GM23338 (cell line): ENCODE results near the gene LINC00305. TPM values are rescaled to one million over a fixed set of nuclear protein-coding genes. Genes with fewer than 3 reads are reported as not detected.
A peak's percentile ranks its signal among the peaks of the same experiment; 100 is the strongest.

Experiments
- ATAC-seq: fragments of 200-7000 bp; cut with Tn5 transposase; 3 replicates; pipeline ENCODE4 v1.9.1; 2020
- DNase-seq: peaks from one replicate; pipeline ENCODE4 v3.0.0-alpha.2; 2015; ENCODE audit warnings: low spot score
- H2AFZ ChIP-seq: fragments of 200-600 bp; sonication (generic); 2 replicates; pipeline ENCODE4 v1.8.0; 2016; ENCODE audit warnings: antibody characterized with exemption, mild to moderate bottlenecking, moderate library complexity
- H3F3A ChIP-seq: fragments of 200-600 bp; sonication (generic); replicated peaks from 2 replicates; pipeline ENCODE4 v1.8.0; 2017; ENCODE audit warnings: antibody characterized with exemption, mixed run types, low read depth
- H3K27ac ChIP-seq: fragments of 200-600 bp; sonication (generic); 2 replicates; pipeline ENCODE4 v1.6.1; 2016; ENCODE audit warnings: low read depth
- H3K27me3 ChIP-seq: fragments of 200-600 bp; sonication (generic); 2 replicates; pipeline ENCODE4 v1.8.0; 2016; ENCODE audit warnings: mild to moderate bottlenecking, mixed run types, moderate library complexity; ENCODE audit not compliant: insufficient read depth
- H3K36me3 ChIP-seq: fragments of 200-600 bp; sonication (generic); 2 replicates; pipeline ENCODE4 v1.8.0; 2016; ENCODE audit warnings: mild to moderate bottlenecking; ENCODE audit not compliant: insufficient read depth
- H3K4me1 ChIP-seq: fragments of 200-600 bp; sonication (generic); 2 replicates; pipeline ENCODE4 v1.8.0; 2016; ENCODE audit warnings: mild to moderate bottlenecking, moderate library complexity; ENCODE audit not compliant: insufficient read depth
- H3K4me2 ChIP-seq: fragments of 200-600 bp; sonication (generic); 2 replicates; pipeline ENCODE4 v1.7.1; 2017; ENCODE audit warnings: mixed run types
- H3K4me3 ChIP-seq: fragments of 200-600 bp; sonication (generic); 2 replicates; pipeline ENCODE4 v1.6.1; 2016; ENCODE audit warnings: mixed run types
- H3K79me2 ChIP-seq: fragments of 200-600 bp; sonication (generic); replicated peaks from 2 replicates; pipeline ENCODE4 v1.8.0; 2017; ENCODE audit warnings: mild to moderate bottlenecking; ENCODE audit not compliant: insufficient read depth
- H3K9me2 ChIP-seq: fragments of 200-600 bp; sonication (generic); 2 replicates; pipeline ENCODE4 v1.8.0; 2017; ENCODE audit not compliant: insufficient read depth
- H4K20me1 ChIP-seq: fragments of 200-600 bp; sonication (generic); replicated peaks from 2 replicates; pipeline ENCODE4 v1.8.0; 2017; ENCODE audit warnings: mild to moderate bottlenecking; ENCODE audit not compliant: insufficient read depth
- H3K27ac Mint-ChIP-seq: 2 replicates; pipeline ENCODE4 v1.8.0; 2020; ENCODE audit warnings: inconsistent platforms, mild to moderate bottlenecking, moderate library complexity, mixed read lengths
- H3K27me3 Mint-ChIP-seq: 3 replicates; pipeline ENCODE4 v1.8.0; 2022; ENCODE audit warnings: low read depth, mild to moderate bottlenecking, moderate library complexity, mixed read lengths, inconsistent platforms; ENCODE audit not compliant: insufficient read depth, poor library complexity
- H3K36me3 Mint-ChIP-seq: 3 replicates; pipeline ENCODE4 v1.8.0; 2021; ENCODE audit warnings: low read depth, mild to moderate bottlenecking, inconsistent platforms, moderate library complexity, mixed read lengths
- H3K4me1 Mint-ChIP-seq: 3 replicates; pipeline ENCODE4 v1.8.0; 2020; ENCODE audit warnings: mild to moderate bottlenecking, inconsistent platforms, mixed read lengths
- H3K4me3 Mint-ChIP-seq: 3 replicates; pipeline ENCODE4 v1.8.0; 2021; ENCODE audit warnings: moderate library complexity, mild to moderate bottlenecking, inconsistent platforms, mixed read lengths
- H3K9me3 Mint-ChIP-seq: 3 replicates; pipeline ENCODE4 v1.8.0; 2020; ENCODE audit warnings: moderate library complexity, mild to moderate bottlenecking, inconsistent platforms, mixed read lengths
- CTCF ChIP-seq, 2 experiments: fragments of 200-600 bp in 1 of 2; sonication (generic) in 1 of 2; conservative IDR thresholded peaks; 2 replicates each; pipeline versions ENCODE4 v1.5.1 to v1.6.1; 2016 to 2017; ENCODE audit warnings: antibody characterized with exemption in 2 of 2, low read depth in 2 of 2, mild to moderate bottlenecking in 2 of 2, moderate library complexity in 1 of 2
- ETS1 ChIP-seq: IDR thresholded peaks from 2 replicates; pipeline ENCODE4 v1.6.1; 2016; ENCODE audit warnings: antibody characterized with exemption
- EZH2phosphoT487 ChIP-seq: fragments of 200-600 bp; sonication (generic); IDR thresholded peaks from one replicate; pipeline ENCODE4 v1.8.1; 2018; ENCODE audit warnings: antibody characterized with exemption; ENCODE audit not compliant: unreplicated experiment
- JUNB ChIP-seq: IDR thresholded peaks from one replicate; pipeline ENCODE4 v1.6.1; 2016; ENCODE audit warnings: antibody characterized with exemption; ENCODE audit not compliant: unreplicated experiment
- STAT1 ChIP-seq: IDR thresholded peaks from one replicate; pipeline ENCODE4 v1.6.1; 2016; ENCODE audit warnings: antibody characterized with exemption; ENCODE audit not compliant: unreplicated experiment
- ZNF331 ChIP-seq: fragments of 250-450 bp; sonication (Bioruptor Pico); IDR thresholded peaks from 2 replicates; pipeline ENCODE4 v1.5.0; 2020; ENCODE audit warnings: low read depth, mild to moderate bottlenecking, moderate library complexity
- ZNF462 ChIP-seq: fragments of 250-450 bp; sonication (Bioruptor Pico); IDR thresholded peaks from 2 replicates; pipeline ENCODE4 v1.5.0; 2020; ENCODE audit warnings: mild to moderate bottlenecking, moderate library complexity
- polyA plus RNA-seq: library from polyadenylated mRNA; unstranded; fragments of >200 nt; fragmentation: Nextera tagmentation; extraction: Ambion mirVana; gene quantifications from 2 replicates; pipeline ENCODE4 v1.2.1, GENCODE V29; 2016
- total RNA-seq: library from RNA; depleted of rRNA; stranded (reverse); fragments of >200 nt; shearing (Covaris generic); gene quantifications from 2 replicates; pipeline ENCODE4 v1.2.3, GENCODE V29; 2014

The LINC00305 gene
- total and polyA plus RNA-seq, 2 experiments from 2014 or later: not detected

GRCh38 chr18:64095056-64095455 is 53.8 kb downstream of the LINC00305 start (continued):
- TF ChIP-seq CTCF (conservative IDR thresholded peaks at IDR 0.05; ENCODE audit: low read depth in 2 of 2): no peak
- TF ChIP-seq STAT1: no peak
- no peak for TF ChIP-seq JUNB
- no peak for TF ChIP-seq EZH2phosphoT487

GRCh38 chr18:64094210-64094609 is 54.7 kb downstream of the LINC00305 start:
- peak; percentile 15; the same call in 1 of the 2 replicates for TF ChIP-seq ZNF462
- TF ChIP-seq ZNF331 (CRISPR knock-in tag): no peak
- TF ChIP-seq ETS1: no peak
- DNase-seq (peak; percentile 10), ATAC-seq (peak; percentile 55)
- no peaks in the 10 kb centered on the region for H3K27me3 ChIP-seq
- Mint-ChIP-seq H3K27ac (no peak overlapping the region; the same call in 1 of the 2 replicates), H3K4me3 (no peak overlapping the region), H3K4me1 (peaks cover 14% of the 10 kb centered on the region), H3K36me3 (no peaks in the 10 kb centered on the region; the same call in 2 of the 3 replicates), H3K27me3 (no peaks in the 10 kb centered on the region), H3K9me3 (peaks cover 6% of the 10 kb centered on the region)
- H3K4me2 ChIP-seq: no peak overlapping the region
- no peaks in the 10 kb centered on the region for H4K20me1 ChIP-seq
- H3K4me1 ChIP-seq: no peaks in the 10 kb centered on the region
- H3K4me3 ChIP-seq: no peak overlapping the region
- H3K9me2 ChIP-seq: no peaks in the 10 kb centered on the region
- H3F3A ChIP-seq: no peaks in the 10 kb centered on the region
- no peaks in the 10 kb centered on the region for H3K36me3 ChIP-seq
- no peaks in the 10 kb centered on the region for H3K79me2 ChIP-seq
- no peak overlapping the region for H2AFZ ChIP-seq
- no peak overlapping the region for H3K27ac ChIP-seq
